ENCODE measurements around the gene CALHM2.

Gene CALHM2

GRCh38 chr10:103415581-103415980 is 36.6 kb downstream of the CALHM2 start:
- no peak for DNase-seq

- DNase-seq = no peak
Observed at GRCh38 chr10:103413564-103413963, 38.6 kb downstream of the CALHM2 start.

- DNase-seq = no peak
Observed at GRCh38 chr10:103397191-103397825, 54.9 kb downstream of the CALHM2 start.

GRCh38 chr10:103396789-103397087 is 55.4 kb downstream of the CALHM2 start:
- no peak for DNase-seq

All from stimulated activated CD4-positive, alpha-beta T cell treated with anti-CD3 and anti-CD28 coated beads, Interleukin-1b, Interleukin-23, amount 100 ng/mL, for 48 hours (primary cell).